Erythroblast (primary cell): ENCODE data around the gene MYL6B.

Experiments
- GATA1 ChIP-seq: IDR thresholded peaks from 2 replicates; pipeline ENCODE4 v1.6.1; 2011; ENCODE audit warnings: low read depth, mild to moderate bottlenecking, control low read depth, low read length, moderate library complexity
- POLR2A ChIP-seq: IDR thresholded peaks from 2 replicates; pipeline ENCODE4 v1.6.1; 2011; ENCODE audit warnings: mild to moderate bottlenecking, low read length

- TF ChIP-seq POLR2A, result no peak
- TF ChIP-seq GATA1, result no peak
These were observed 630 bp downstream of the MYL6B start for GRCh38 chr12:56152756-56153677.
